Adipocyte (in vitro differentiated cells): Measurements from ENCODE around the gene POLR3B.

Experiments used
- DNase-seq: peaks from one replicate; pipeline ENCODE4 v3.0.0-alpha.2; 2015; ENCODE audit warnings: low read depth
- H3K27me3 ChIP-seq: replicated peaks from 2 replicates; pipeline ENCODE4 v1.7.0; 2013; ENCODE audit warnings: mild to moderate bottlenecking, low read length, moderate library complexity; ENCODE audit not compliant: control insufficient read depth, insufficient read depth
- H3K36me3 ChIP-seq: 2 replicates; pipeline ENCODE4 v1.7.0; 2013; ENCODE audit warnings: low read length, mild to moderate bottlenecking, moderate library complexity; ENCODE audit not compliant: control insufficient read depth, insufficient read depth, severe bottlenecking
- H3K4me1 ChIP-seq: 2 replicates; pipeline ENCODE4 v1.7.0; 2013; ENCODE audit warnings: mild to moderate bottlenecking, low read length, moderate library complexity; ENCODE audit not compliant: control insufficient read depth, insufficient read depth
- H3K4me3 ChIP-seq: 2 replicates; pipeline ENCODE4 v1.7.0; 2013; ENCODE audit warnings: mild to moderate bottlenecking, low read length, moderate library complexity
- H3K9ac ChIP-seq: 2 replicates; pipeline ENCODE4 v1.7.0; 2013; ENCODE audit warnings: mild to moderate bottlenecking, low read length, moderate library complexity
- H3K9me3 ChIP-seq: 2 replicates; pipeline ENCODE4 v1.7.0; 2013; ENCODE audit warnings: mild to moderate bottlenecking, low read length, moderate library complexity; ENCODE audit not compliant: control insufficient read depth

Gene POLR3B

GRCh38 chr12:106344131-106344530 lies 13.4 kb upstream of the POLR3B start:
- Histone ChIP-seq H3K9ac (no peak overlapping the region), H3K27me3 (no peaks in the 10 kb centered on the region), H3K4me1 (peaks cover 30% of the 10 kb centered on the region), H3K36me3 (peaks cover 7% of the 10 kb centered on the region), H3K4me3 (no peak overlapping the region), H3K9me3 (no peaks in the 10 kb centered on the region)
- no peak for DNase-seq

GRCh38 chr12:106345746-106346145 lies 11.8 kb upstream of the POLR3B start:
- Histone ChIP-seq H3K27me3 (no peaks in the 10 kb centered on the region), H3K9me3 (no peaks in the 10 kb centered on the region), H3K36me3 (peaks cover 7% of the 10 kb centered on the region), H3K4me1 (peaks cover 29% of the 10 kb centered on the region), H3K9ac (no peak overlapping the region), H3K4me3 (no peak overlapping the region)
- no peak for DNase-seq

GRCh38 chr12:106348411-106348810 lies 9.1 kb upstream of the POLR3B start:
- Histone ChIP-seq H3K27me3 (no peaks in the 10 kb centered on the region), H3K36me3 (peaks cover 7% of the 10 kb centered on the region)

GRCh38 chr12:106353175-106353574 lies 4.4 kb upstream of the POLR3B start:
- H3K27me3 ChIP-seq, result no peaks in the 10 kb centered on the region
- no peaks in the 10 kb centered on the region for H3K36me3 ChIP-seq
- H3K4me3 ChIP-seq, result no peak overlapping the region
- DNase-seq, result no peak
- no peak overlapping the region for H3K9ac ChIP-seq
- peaks cover 7% of the 10 kb centered on the region for H3K4me1 ChIP-seq
- H3K9me3 ChIP-seq, result no peaks in the 10 kb centered on the region

More at GRCh38 chr12:106348411-106348810, 9.1 kb upstream of the POLR3B start:
- DNase-seq, result no peak
- Histone ChIP-seq H3K4me1 (peaks cover 4% of the 10 kb centered on the region), H3K9ac (no peak overlapping the region), H3K4me3 (no peak overlapping the region), H3K9me3 (no peaks in the 10 kb centered on the region)

GRCh38 chr12:106358396-106359241 lies 1.1 kb downstream of the POLR3B start:
- Histone ChIP-seq H3K36me3 (no peaks in the 10 kb centered on the region), H3K4me3 (peak overlapping the region; percentile 86), H3K27me3 (no peaks in the 10 kb centered on the region), H3K9ac (peak overlapping the region; percentile 94), H3K9me3 (no peaks in the 10 kb centered on the region), H3K4me1 (peaks cover 14% of the 10 kb centered on the region)
- peak; percentile 87 for DNase-seq

GRCh38 chr12:106359646-106360399 lies 2.3 kb downstream of the POLR3B start:
- Histone ChIP-seq H3K27me3 (no peaks in the 10 kb centered on the region), H3K36me3 (peaks cover 7% of the 10 kb centered on the region), H3K4me1 (peaks cover 14% of the 10 kb centered on the region), H3K9me3 (no peaks in the 10 kb centered on the region), H3K4me3 (no peak overlapping the region), H3K9ac (no peak overlapping the region)
- no peak for DNase-seq

- DNase-seq, result no peak
- H3K4me1 ChIP-seq, result peaks cover 14% of the 10 kb centered on the region
- H3K36me3 ChIP-seq, result peaks cover 7% of the 10 kb centered on the region
- no peaks in the 10 kb centered on the region for H3K9me3 ChIP-seq
- H3K27me3 ChIP-seq, result no peaks in the 10 kb centered on the region
- H3K4me3 ChIP-seq, result no peak overlapping the region
- H3K9ac ChIP-seq, result no peak overlapping the region
These were observed 2.9 kb downstream of the POLR3B start for GRCh38 chr12:106360400-106360994.

GRCh38 chr12:106362971-106363370 lies 5.4 kb downstream of the POLR3B start:
- H3K4me1 ChIP-seq, result peaks cover 7% of the 10 kb centered on the region
- no peak overlapping the region for H3K4me3 ChIP-seq
- no peaks in the 10 kb centered on the region for H3K27me3 ChIP-seq
- no peaks in the 10 kb centered on the region for H3K9me3 ChIP-seq
- DNase-seq, result no peak
- no peak overlapping the region for H3K9ac ChIP-seq
- H3K36me3 ChIP-seq, result peaks cover 25% of the 10 kb centered on the region

- DNase-seq, result no peak
- Histone ChIP-seq H3K36me3 (peaks cover 28% of the 10 kb centered on the region), H3K4me3 (no peak overlapping the region), H3K27me3 (no peaks in the 10 kb centered on the region), H3K4me1 (peaks cover 3% of the 10 kb centered on the region), H3K9me3 (no peaks in the 10 kb centered on the region), H3K9ac (no peak overlapping the region)
These were observed 6.7 kb downstream of the POLR3B start for GRCh38 chr12:106364261-106364660.

- peaks cover 34% of the 10 kb centered on the region for H3K36me3 ChIP-seq
These were observed 12.2 kb downstream of the POLR3B start for GRCh38 chr12:106369624-106370346.

More at GRCh38 chr12:106369624-106370346, 12.2 kb downstream of the POLR3B start:
- H3K9ac ChIP-seq, result peak overlapping the region; percentile 20
- DNase-seq, result peak; percentile 69
- peaks cover 13% of the 10 kb centered on the region for H3K4me1 ChIP-seq
- no peaks in the 10 kb centered on the region for H3K9me3 ChIP-seq
- H3K4me3 ChIP-seq, result no peak overlapping the region
- H3K27me3 ChIP-seq, result no peaks in the 10 kb centered on the region
